Fibroblast of villous mesenchyme (primary cell): ENCODE results near the gene PTPRK. TPM values are rescaled to one million over a fixed set of nuclear protein-coding genes. Genes with fewer than 3 reads are reported as not detected.

Source experiments
- DNase-seq: peaks from one replicate; pipeline ENCODE4 v3.0.0-alpha.2; 2010; ENCODE audit warnings: low read depth
- H3K4me3 ChIP-seq: 2 replicates; pipeline ENCODE4 v1.5.1; 2011; ENCODE audit warnings: low read depth, mild to moderate bottlenecking, low read length
- CTCF ChIP-seq: IDR thresholded peaks from 2 replicates; pipeline ENCODE4 v1.5.1; 2012; ENCODE audit warnings: low read depth, mild to moderate bottlenecking, low read length; ENCODE audit not compliant: insufficient read depth
- total RNA-seq: library from RNA; depleted of rRNA; stranded (reverse); fragments of >200 nt; gene quantifications from 2 replicates; pipeline ENCODE4 v1.2.3, GENCODE V29; 2012

The PTPRK gene
- total RNA-seq, 1 donor, result 70.0 TPM

GRCh38 chr6:128421788-128422187 is 98.6 kb downstream of the PTPRK start:
- H3K4me3 ChIP-seq, result no peak overlapping the region
- no peak for DNase-seq
- TF ChIP-seq CTCF, result no peak

DNA sequence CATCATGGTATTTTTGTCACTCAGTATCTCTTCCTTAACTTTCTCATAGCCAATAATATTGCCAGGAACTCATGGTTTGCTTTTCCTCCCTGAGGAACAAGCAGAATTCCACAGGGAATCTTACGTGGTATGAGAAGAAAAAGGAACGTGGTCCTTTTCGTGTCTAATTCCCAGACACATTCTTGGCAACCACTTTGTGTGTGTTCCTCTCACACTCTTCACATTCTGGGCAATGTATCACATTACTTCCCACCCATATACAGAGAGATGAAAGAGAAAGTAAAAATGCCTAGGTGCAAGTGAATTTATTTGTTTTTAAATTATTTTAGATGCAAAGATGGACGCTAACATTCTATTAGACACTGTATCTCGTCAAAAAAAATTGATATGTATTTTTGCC is 102.7 kb downstream of the PTPRK start:
- no peak overlapping the region for H3K4me3 ChIP-seq
- no peak for TF ChIP-seq CTCF
- peak; percentile 28 for DNase-seq

DNA sequence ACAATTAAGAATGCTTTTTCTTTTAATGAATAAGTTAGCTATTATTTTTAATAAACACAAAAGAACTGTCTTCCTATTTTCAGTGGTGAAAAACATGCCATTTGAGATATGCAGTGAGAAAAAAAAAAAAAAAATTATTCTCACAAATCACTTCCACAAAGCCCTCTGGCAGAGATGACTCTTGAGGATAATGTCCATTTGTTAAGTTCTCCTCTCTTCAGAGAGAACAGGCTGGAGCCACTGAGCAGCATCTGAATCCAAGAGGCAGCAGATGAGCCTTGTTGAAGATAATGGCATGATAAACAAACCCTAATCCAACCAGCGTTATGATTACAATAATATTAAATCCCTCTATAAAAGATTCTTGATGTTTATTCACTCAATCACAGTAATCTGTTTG is 105.0 kb downstream of the PTPRK start:
- no peak for TF ChIP-seq CTCF
- no peak for DNase-seq
- H3K4me3 ChIP-seq, result no peak overlapping the region

GRCh38 chr6:128414943-128415342 is 105.5 kb downstream of the PTPRK start:
- no peak for TF ChIP-seq CTCF
- H3K4me3 ChIP-seq, result no peak overlapping the region
- DNase-seq, result no peak

GRCh38 chr6:128413291-128413690 is 107.1 kb downstream of the PTPRK start:
- no peak for DNase-seq
- H3K4me3 ChIP-seq, result no peak overlapping the region
- TF ChIP-seq CTCF, result no peak

- DNase-seq, result no peak
- H3K4me3 ChIP-seq, result no peak overlapping the region
These were observed 107.7 kb downstream of the PTPRK start for GRCh38 chr6:128412680-128413079.

More at GRCh38 chr6:128412680-128413079, 107.7 kb downstream of the PTPRK start:
- TF ChIP-seq CTCF, result no peak
